ENCODE results near the gene ABHD14A. TPM values are rescaled to one million over a fixed set of nuclear protein-coding genes. Genes with fewer than 3 reads are reported as not detected.

ABHD14A gene
- total RNA-seq, 1 experiment from 2014 or later, result 9.9 TPM

GRCh38 chr3:51958603-51959521 lies 16.0 kb upstream of the ABHD14A start:
- Histone ChIP-seq H3K27ac (no peak overlapping the region), H3K9me3 (ENCODE audit: insufficient read depth, low read depth) (no peaks in the 10 kb centered on the region), H3K79me2 (ENCODE audit: low read depth) (no peaks in the 10 kb centered on the region), H3K27me3 (ENCODE audit: insufficient read depth, low read depth) (no peaks in the 10 kb centered on the region; the same call in 1 of the 2 replicates), H3F3A (ENCODE audit: insufficient read depth, low read depth) (no peaks in the 10 kb centered on the region), H3K4me2 (no peak overlapping the region), H4K20me1 (ENCODE audit: insufficient read depth) (no peaks in the 10 kb centered on the region), H3K4me3 (no peak overlapping the region), H2AFZ (no peak overlapping the region), H3K36me3 (ENCODE audit: low read depth) (no peaks in the 10 kb centered on the region), H3K4me1 (replicated peaks; ENCODE audit: insufficient read depth) (no peaks in the 10 kb centered on the region), H3K9me2 (ENCODE audit: insufficient read depth) (no peaks in the 10 kb centered on the region)
- TF ChIP-seq, protein P1, sequence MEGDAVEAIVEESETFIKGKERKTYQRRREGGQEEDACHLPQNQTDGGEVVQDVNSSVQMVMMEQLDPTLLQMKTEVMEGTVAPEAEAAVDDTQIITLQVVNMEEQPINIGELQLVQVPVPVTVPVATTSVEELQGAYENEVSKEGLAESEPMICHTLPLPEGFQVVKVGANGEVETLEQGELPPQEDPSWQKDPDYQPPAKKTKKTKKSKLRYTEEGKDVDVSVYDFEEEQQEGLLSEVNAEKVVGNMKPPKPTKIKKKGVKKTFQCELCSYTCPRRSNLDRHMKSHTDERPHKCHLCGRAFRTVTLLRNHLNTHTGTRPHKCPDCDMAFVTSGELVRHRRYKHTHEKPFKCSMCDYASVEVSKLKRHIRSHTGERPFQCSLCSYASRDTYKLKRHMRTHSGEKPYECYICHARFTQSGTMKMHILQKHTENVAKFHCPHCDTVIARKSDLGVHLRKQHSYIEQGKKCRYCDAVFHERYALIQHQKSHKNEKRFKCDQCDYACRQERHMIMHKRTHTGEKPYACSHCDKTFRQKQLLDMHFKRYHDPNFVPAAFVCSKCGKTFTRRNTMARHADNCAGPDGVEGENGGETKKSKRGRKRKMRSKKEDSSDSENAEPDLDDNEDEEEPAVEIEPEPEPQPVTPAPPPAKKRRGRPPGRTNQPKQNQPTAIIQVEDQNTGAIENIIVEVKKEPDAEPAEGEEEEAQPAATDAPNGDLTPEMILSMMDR (conservative IDR thresholded peaks at IDR 0.05), result no peak
- no peak for TF ChIP-seq EZH2 (IDR thresholded peaks at IDR 0.05; ENCODE audit: low read depth)
- ChIA-PET CTCF (no interaction called here), POLR2A (ENCODE audit: unreplicated experiment) (interaction anchor here (0.6 kb wide), 1 partner anchor 9 kb away, joined by 3 read pairs; the partner anchor contains the start of gene PCBP4)
- DNase-seq, result no peak
- intact Hi-C loops (cut with micrococcal nuclease; ENCODE audit: unreplicated experiment), result no loop called here
- no TSS peak for BruUV-seq (replicated peaks)

DNA sequence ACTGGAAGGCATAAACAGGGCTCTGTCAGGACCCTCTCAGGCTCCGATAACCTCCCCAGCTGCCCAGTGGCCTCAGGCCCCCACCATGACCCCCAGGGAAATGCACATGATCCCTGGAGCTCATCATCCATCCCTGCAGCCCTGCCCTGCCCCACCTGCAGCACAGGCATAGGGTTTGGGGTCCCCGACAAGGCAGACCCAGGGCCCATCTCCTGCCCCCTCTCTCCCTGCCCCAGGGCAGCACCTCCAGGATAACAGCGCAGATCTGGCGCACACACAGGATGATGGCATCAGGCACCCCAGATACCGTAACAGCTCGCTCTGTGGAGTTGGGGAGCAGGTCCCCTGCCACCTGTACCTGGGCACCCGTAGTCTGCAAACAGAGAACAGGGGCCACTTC lies 15.2 kb upstream of the ABHD14A start:
- ChIA-PET POLR2A (ENCODE audit: unreplicated experiment) (no interaction called here), CTCF (no interaction called here)
- H3K9me2 ChIP-seq (ENCODE audit: insufficient read depth), result no peaks in the 10 kb centered on the region

DNA sequence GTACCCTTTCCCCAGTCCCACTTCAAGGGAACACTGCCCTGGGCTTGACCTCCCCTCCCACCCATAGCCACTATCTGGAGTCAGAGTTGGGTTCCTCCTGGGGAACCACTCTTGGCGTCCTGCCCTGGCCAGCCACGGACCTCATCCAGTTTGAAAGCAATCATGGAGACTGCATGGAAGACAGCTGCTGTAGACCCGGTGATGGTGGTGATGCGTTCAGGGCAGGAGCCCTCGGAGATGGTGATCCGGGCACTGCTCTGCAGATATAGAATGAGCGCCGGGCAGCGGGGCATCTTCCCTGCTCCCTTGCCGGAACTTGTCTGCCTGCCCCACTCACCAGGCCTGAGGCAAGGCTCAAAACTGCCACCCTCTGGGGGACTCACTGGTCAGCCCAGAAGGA lies 14.5 kb upstream of the ABHD14A start:
- H3F3A ChIP-seq (ENCODE audit: insufficient read depth, low read depth), result no peaks in the 10 kb centered on the region
- no peaks in the 10 kb centered on the region for H4K20me1 ChIP-seq (ENCODE audit: insufficient read depth)
- no peak overlapping the region for H3K4me3 ChIP-seq
- ChIA-PET POLR2A (ENCODE audit: unreplicated experiment) (no interaction called here), CTCF (no interaction called here)
- H3K4me1 ChIP-seq (replicated peaks; ENCODE audit: insufficient read depth), result no peaks in the 10 kb centered on the region
- H3K9me3 ChIP-seq (ENCODE audit: insufficient read depth, low read depth), result no peaks in the 10 kb centered on the region
- H3K36me3 ChIP-seq (ENCODE audit: low read depth), result no peaks in the 10 kb centered on the region
- intact Hi-C loops (cut with micrococcal nuclease; ENCODE audit: unreplicated experiment), result no loop called here
- H3K27me3 ChIP-seq (ENCODE audit: insufficient read depth, low read depth), result no peaks in the 10 kb centered on the region
- no TSS peak for BruUV-seq (replicated peaks)
- H3K9me2 ChIP-seq (ENCODE audit: insufficient read depth), result no peaks in the 10 kb centered on the region
- H3K4me2 ChIP-seq, result no peak overlapping the region
- no peak overlapping the region for H2AFZ ChIP-seq
- TF ChIP-seq, protein P1 (conservative IDR thresholded peaks at IDR 0.05), result no peak
- TF ChIP-seq EZH2 (IDR thresholded peaks at IDR 0.05; ENCODE audit: low read depth), result no peak
- no peak overlapping the region for H3K27ac ChIP-seq
- H3K79me2 ChIP-seq (ENCODE audit: low read depth), result no peaks in the 10 kb centered on the region
- no peak for DNase-seq

More for the DNA sequence above, 15.2 kb upstream of the ABHD14A start:
- DNase-seq, result no peak
- no peak overlapping the region for H3K27ac ChIP-seq
- H4K20me1 ChIP-seq (ENCODE audit: insufficient read depth), result no peaks in the 10 kb centered on the region
- H3K79me2 ChIP-seq (ENCODE audit: low read depth), result no peaks in the 10 kb centered on the region
- H2AFZ ChIP-seq, result no peak overlapping the region
- no TSS peak for BruUV-seq (replicated peaks)
- H3K36me3 ChIP-seq (ENCODE audit: low read depth), result no peaks in the 10 kb centered on the region
- no peak overlapping the region for H3K4me2 ChIP-seq
- H3F3A ChIP-seq (ENCODE audit: insufficient read depth, low read depth), result no peaks in the 10 kb centered on the region
- no peaks in the 10 kb centered on the region for H3K4me1 ChIP-seq (replicated peaks; ENCODE audit: insufficient read depth)
- TF ChIP-seq, protein P1 (conservative IDR thresholded peaks at IDR 0.05), result no peak
- no peak for TF ChIP-seq EZH2 (IDR thresholded peaks at IDR 0.05; ENCODE audit: low read depth)
- no peaks in the 10 kb centered on the region for H3K9me3 ChIP-seq (ENCODE audit: insufficient read depth, low read depth)
- H3K4me3 ChIP-seq, result no peak overlapping the region
- intact Hi-C loops (cut with micrococcal nuclease; ENCODE audit: unreplicated experiment), result no loop called here
- no peaks in the 10 kb centered on the region; the same call in 1 of the 2 replicates for H3K27me3 ChIP-seq (ENCODE audit: insufficient read depth, low read depth)

Measured in PC-9 (cell line).